Stimulated activated CD8-positive, alpha-beta memory T cell treated with anti-CD3 and anti-CD28 coated beads, Interleukin-12 subunit alpha, Interleukin-12 subunit beta, amount 100 ng/mL, for 24 hours (primary cell): Measurements from ENCODE around the gene SCFD1.
"Not testable (repeated sequence)": the region's sequence is repeated elsewhere in the genome, so short reads cannot be mapped to it uniquely, and the experiment has no call there.

ENCODE experiments used
- DNase-seq: peaks from one replicate; pipeline ENCODE4 v3.0.0-alpha.2; 2020; ENCODE audit errors: extremely low read depth

The SCFD1 gene

DNA sequence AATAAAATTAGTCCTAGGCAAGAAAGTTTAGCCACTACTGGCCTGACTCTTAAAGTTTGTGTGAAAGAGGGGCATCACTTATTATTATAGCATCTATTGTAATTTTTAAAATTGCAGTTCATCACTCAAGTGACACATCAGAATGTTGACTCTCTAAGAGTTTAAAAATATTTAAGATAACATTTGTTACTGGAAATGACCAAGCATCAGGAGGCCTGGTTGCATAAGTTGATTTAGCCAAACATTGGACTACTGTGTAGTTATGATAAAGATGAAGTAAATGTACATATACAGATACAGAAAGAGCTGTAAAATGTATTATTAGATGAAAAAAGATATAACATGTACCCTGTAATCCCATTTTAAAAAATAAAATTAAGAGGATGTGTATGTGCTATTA, 47.5 kb downstream of the SCFD1 start:
- no peak for DNase-seq

DNA sequence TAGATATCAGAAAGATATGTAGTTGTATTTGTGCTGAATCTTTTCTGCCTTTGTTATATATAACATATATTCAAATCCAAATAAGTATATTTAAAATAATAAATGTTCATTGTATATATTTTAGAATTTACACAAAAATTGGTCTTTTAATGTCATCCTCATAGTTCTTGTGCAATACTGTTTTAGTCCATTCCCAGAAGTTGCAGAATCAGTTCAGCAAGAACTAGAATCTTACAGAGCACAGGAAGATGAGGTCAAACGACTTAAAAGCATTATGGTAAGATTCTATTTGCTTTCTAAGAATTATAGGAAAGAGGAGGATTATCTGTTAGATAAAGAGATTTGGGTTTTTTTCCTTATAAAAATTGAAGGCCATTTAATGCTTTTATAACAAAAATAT, 51.0 kb downstream of the SCFD1 start:
- DNase-seq: no peak

DNA sequence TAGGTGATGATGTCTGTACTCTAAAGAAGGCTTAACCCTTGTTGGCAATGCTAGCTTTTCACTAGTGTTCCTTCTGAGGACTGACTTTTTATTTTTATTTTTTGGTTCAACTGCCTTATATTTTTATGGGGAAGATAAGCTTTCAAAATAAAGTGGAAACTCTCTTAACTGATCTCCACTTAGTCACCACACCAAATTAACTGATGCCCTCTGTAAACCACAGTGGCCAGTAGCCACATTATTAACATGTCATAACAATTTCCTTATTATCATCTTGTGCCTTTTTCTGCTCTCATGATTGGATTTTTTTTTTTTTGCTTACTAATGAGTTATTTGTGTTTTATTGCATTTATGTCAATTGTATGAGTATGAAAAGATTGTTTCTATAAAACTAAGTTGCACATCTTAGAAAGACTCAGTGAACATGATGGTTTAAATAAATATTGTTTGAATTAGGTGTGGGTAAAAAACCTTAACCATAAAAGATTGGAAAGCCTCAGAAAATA, 56.9 kb downstream of the SCFD1 start:
- no peak for DNase-seq

DNA sequence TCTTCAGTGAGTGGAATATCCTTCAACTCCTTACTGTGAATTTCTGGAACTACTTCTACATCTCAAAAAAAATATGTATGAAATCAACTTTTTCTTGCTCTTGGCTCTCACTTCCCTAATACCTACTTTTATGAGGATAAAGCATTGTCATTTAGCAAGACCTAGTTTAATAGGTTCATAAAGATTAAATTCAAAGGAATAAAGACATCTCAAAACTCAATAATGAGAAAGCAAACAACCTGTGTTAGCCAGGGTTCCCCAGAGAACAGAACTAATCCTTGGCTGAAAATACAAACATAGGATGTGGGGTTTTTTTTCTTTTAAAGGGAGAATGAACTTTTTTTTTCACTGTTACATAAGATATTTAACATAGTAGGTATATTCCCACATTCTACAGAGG, 57.9 kb downstream of the SCFD1 start:
- no peak for DNase-seq

DNA sequence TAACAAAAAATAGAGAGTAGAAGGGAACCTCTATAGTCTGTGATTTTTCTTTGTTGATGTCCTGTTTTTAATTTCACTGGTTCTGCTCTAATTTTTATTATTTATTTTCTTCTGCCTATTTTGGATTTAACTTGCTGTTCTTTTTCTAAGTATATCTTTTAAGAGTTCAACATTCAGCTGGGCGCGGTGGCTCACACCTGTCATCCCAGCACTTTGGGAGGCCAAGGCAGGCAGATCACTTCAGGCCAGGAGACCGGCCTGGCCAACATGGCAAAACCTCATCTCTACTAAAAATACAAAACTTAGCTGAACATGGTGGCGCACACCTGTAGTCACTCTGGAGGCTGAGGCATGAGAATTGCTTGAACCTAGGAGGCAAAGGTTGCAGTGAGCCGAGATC, 58.7 kb downstream of the SCFD1 start:
- DNase-seq: not testable (repeated sequence)

DNA sequence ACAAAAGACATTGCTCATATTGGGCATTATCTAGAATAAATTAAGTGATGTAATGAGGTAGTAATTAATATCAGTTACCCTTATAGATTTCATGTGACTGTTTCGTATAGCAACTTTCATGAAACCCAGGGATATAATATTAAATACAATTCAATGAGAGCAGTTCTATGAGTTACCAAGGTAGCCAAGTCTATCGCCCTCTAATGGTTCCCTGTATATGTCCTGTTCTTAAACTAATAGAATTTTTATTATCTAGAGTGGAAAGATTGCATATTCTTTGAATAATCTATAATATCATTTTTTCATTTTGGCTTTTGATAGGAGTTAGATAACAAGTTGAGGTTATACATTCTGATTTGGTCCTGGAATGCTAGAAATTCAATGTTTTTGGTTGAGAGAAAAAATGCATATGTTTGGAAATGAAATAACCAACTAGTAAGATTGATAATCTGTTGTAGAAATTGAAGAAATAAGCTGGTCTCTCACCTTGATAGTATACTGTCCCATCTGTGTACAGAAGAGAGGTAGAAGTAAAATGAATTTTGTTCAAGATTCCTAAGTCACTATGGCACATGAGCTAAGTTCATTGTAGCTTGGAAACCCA, 59.7 kb downstream of the SCFD1 start:
- no peak for DNase-seq

DNA sequence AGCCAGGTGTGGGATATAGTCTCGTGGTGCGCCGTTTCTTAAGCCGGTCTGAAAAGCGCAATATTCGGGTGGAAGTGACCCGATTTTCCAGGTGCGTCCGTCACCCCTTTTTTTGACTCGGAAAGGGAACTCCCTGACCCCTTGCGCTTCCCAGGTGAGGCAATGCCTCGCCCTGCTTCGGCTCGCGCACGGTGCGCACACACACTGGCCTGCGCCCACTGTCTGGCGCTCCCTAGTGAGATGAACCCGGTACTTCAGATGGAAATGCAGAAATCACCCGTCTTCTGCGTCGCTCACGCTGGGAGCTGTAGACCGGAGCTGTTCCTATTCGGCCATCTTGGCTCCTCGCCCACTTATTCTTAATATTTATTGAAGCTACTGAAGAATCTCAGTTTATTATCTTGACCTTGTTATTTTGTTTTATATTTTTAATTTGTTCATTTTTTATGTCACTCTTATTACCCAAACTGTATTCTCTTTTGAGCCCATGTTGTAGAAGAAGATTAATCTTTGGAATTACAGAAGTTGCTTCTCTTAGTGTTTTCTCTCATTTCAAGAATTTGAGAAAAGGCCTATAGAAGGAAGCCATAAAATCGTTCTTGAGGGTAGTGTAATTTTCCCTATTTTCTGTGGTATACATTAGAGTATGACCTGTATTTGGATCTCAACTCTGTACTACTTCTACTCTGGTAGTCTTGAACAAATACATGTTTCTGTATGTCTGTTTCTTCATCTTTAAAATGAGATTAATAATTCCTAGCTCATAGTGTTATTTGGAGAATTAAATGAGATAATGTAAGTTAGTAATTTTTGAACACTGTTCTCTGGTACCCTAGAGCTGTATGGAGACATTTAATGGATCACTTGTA, 68.6 kb downstream of the SCFD1 start:
- not testable (repeated sequence) for DNase-seq

DNA sequence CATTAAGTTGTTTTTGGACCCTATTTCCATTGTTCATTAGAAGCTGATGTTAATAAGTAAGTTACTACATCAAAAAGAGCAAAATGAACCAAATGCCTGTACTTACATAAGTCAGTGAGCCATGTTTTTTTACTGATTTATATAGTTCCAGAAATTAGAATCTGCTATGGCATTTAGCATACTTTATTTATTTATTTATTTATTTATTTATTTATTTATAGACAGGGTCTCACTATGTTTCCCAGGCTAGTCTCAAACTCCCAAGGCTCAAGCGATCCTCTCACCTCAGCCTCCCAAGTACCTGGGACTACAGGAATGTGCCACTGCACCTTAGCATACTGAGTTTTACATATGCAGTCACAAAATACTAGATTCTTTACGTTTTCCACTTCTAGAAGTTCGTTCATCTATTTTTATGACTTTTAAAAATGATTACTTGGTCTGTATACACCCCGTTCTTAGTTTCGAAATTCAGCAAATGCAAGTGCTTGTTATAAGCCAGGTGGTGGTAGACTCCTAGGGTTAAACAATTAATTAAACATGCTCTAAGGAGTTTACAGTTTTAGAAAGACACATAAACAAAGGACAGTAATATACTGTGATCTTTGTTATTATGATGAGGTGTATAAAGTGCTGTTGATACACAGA, 69.8 kb downstream of the SCFD1 start:
- DNase-seq: no peak

DNA sequence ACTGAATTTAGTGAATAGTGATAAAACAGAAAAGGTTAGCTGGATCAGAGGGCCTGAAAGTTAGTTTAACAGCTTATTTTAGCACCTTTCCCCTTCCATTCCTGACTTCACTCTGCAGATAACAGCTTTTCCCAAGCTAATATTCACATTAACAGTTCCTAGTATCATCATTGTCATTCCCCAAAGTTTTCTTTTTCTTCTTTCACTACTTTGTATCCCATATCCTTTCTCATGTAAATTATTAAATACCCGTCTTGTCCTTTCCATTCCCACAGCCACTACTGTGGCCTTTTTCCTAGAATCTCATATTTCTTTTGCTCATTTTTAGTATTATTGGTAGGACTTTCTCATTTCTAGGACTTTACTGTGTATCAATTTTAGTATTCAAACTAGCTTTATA, 70.5 kb downstream of the SCFD1 start:
- DNase-seq: no peak

DNA sequence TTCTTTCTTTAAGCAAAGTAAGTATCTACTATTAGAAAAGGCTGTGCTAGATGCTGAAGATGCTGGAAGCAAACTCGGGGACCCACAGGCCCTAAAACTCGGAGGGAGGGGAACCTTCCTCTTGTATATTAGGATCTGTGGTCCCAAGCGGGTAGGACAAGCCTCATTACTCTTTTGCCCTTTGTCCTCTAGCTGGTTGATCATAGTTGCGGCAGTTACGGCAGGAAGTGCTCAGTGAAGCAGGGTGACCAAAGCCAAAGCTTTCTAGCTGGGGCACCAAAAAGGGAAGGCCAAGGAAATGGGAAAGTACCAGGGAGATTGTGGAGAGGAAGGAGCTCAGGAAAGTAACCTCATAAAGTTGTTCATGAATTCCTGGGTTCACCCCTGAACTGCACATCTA, 76.3 kb downstream of the SCFD1 start:
- DNase-seq: no peak

DNA sequence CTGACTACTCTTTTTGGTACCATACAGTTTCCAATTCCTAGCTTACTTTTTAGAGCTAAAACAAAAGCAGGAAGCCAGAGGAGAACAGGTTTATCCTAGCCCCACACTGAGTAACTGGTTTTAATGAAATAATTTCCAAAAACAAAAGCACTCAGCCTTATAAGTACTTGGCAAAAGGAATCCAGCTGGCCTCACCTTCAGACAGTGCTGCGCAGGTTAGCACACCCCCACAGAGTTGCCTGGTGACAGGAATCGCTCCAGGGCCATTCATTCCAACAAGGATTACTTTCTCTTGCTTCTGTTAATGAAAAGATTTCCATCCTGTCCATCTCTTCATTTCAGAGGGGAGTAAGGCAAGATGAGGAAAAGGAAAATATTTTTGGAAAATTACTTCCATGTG, 84.6 kb downstream of the SCFD1 start:
- no peak for DNase-seq

DNA sequence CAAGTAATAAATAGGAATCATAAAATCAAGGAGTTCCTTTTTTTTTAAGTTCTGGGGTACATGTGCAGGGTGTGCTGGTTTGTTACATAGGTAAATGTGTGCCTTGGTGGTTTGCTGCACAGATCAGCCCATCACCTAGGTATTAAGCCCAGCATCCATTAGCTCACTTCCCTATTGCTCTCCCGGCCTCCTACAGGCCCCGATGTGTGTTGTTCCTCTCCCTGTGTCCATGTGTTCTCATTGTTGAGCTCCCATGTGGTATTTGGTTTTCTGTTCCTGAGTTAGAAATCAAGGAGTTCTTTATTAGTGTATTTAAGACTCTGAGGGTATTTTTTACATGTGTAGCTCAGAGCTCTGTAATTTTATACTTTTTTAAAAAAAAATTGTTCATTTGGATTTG, 86.0 kb downstream of the SCFD1 start:
- DNase-seq: no peak

DNA sequence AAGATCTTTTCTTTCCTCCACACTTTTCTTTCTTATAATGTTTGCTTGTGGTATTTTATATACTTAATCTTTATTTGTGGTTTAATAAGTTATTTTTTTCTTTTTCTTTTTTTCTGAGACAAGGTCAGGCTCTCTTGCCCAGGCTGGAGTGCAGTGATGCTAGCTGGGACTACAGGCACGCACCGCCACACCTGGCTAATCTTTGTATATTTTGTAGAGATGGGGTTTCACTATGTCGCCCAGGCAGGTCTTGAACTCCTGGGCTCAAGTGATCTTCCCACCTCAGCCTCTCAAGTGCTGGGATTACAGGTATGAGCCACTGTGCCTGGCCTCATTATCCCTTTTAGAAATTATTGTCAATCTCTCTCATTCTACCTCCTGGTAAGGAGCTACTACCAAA, 87.1 kb downstream of the SCFD1 start:
- DNase-seq: no peak

DNA sequence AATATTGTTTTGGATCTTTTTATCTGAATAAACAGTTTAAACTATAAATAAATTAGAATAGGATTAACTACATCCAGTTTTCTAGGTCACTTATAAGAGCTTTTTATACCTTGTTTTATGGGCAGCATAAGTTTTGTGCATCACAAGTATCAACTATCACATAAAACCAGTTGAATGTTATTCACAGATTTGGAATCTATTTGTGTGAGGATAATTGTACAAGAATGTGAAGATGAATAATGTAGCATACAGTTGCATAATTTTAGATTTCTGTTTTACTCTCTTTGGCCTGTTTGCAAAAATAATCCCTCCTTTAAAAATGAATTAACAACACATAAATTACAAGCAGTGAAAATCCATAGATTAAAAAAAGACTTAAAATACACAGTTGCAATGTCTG, 88.8 kb downstream of the SCFD1 start:
- no peak for DNase-seq

DNA sequence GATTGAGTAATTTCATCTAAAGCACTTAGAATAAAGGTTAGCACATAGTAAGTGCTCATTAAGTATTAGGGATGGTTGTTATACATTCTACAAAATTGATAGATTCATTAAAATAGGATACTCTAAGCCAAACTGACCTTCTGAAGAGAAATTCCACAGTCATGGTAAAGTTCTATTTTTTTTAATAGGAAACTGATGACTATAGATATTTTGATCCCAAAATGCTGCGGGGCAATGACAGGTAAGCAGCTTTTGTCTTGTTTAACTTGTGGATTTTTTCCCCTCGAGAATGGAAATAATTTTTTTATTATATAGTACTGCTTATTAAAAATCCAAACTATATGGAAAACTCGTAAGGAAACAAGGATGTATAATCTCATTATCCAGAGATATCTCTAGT, 97.0 kb downstream of the SCFD1 start:
- DNase-seq: no peak

DNA sequence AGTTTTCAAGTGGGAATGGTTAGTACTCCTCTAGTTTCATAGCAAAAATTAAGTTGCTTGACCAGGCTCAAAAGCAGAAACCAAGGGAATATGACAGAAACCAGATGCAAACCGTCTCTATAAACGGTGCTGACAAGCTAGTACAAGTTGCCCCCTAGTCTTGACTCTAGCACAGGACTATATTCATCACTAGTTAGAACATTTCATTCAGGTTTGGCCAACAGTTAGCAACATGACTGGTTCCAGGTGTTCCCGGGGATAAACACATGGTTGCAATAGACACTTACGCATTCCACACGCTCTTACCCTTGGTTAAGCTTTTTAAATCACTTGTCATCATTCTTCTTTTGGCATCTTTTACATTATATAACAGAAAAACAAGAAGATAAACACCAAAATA, 103.6 kb downstream of the SCFD1 start:
- DNase-seq: no peak

DNA sequence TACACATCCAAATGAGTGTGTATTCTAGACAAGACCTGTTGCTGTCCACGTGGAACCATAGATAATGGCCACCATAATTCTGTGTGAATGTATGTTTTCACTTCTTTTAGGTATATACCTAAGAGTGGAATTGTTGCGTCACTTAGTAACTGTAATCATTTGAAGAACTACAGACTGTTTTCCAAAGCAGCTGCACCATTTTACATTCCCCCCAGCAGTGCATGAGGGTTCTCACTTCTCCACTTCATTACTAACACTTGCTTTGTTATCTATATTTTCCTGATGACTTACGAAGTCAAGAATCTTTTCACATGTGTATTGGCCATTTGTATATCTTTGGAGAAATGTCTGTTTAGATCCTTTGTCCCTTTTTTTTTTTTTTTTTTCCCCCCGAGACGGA, 106.4 kb downstream of the SCFD1 start:
- DNase-seq: no peak

DNA sequence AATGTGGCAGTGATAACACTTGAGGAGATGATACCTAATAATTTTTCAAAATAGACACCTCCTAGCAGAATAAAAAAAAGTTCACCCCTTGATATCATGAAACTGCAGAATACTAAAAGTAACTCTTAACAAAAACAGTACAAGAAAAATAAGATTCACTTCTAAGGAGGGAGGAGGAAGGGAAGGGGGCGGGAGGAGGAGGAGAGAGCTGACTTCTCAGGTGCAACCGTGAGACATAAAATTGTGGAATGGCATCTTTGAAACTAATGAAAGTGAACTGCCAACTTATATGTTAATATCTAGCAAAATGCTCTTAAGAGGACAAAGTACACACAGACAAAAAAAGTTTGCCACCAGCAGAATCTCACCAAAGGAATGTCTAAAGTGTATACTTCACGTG, 115.8 kb downstream of the SCFD1 start:
- no peak for DNase-seq

DNA sequence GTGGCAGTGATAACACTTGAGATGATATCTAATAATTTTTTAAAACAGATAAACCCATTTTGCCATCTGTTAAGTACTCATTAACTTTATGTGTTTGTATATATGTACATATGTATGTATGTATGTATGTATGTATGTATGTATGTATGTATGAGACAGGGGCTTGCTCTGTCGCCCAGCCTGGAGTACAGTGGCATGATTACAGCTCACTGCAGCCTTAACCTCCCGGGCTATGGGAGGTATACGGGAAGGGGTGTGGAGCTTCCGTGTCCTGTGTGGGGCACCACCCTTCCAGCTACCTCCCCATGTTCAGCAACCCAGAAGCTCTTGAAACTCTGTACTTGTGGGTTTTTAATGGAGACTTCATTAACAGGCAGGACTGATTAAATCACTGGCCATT, 116.9 kb downstream of the SCFD1 start:
- DNase-seq: no peak

DNA sequence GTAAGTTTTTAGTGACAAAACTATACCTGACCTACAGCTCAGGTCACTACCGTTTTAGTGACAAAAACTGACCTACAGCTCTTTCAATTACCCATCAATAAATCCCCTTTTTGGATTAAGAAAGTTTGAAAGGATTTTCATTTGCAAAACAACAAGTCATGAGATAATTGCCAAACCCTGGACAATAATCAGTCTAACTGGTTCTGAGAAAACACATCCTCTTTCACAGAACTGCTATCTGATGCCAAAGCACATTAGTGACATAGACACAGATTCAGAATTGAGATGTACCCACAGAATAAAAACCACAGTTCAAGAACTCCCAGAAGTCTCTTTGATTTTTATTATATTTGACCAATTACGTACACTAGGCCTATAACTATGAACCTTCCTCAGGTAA, 126.2 kb downstream of the SCFD1 start:
- DNase-seq: no peak

DNA sequence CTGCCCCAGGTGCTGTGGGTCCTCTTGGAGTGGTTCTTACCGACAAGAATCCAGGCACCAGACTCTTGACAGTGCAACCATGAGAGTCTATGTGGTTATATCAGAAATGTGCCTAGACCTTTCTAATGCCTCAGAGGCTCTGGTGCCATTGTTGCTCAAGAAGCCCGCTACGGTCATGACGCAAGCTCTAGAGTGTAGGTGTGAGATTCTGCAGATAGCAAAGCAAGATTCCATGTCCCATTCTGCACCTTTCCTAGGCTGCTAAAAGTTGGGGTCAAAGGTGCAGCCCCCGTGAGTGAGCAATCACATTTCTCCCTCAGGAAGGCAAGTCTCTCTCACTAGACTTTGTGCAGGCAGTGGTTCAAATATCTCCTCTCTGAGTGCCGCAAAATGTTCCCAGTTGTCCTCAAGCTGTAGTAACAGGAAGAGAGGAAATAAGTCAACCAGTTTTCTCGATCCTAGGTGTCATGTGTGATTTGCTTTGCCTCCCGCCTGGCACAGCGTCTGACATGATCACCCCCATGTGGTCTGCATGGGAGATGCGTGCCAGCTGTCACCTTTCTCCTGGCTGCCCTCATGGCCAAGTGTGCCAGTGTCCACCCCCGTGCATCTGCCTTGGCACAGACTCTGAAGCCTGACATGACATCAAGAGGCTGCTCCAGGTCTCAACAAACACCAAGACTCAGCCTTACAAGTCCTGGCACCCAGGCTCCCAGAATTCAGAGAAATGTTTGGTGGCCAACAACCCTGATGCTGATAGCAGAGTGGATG, 129.7 kb downstream of the SCFD1 start:
- DNase-seq: no peak

DNA sequence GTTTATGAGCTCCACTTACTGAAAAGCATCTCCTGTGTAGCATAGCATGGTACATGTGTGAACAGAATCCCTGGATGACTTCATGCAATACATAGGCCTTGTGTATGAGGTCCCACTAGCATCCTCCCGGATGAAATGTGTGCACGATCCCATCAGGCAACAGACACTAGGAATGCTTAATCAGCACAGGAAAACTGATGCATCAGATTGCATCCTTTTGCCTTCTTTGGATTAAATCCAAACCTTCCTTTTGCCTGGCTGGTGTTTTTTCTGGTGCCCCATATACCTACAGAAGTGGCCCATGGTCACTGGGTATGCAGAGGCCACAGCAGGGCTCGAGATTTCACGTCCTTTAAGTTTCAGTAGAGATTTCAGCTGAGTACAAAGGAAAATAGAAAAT, 131.3 kb downstream of the SCFD1 start:
- DNase-seq: no peak
